GM06990 (cell line): Measurements from ENCODE around the gene DST.

Experiments used
- DNase-seq: peaks from one replicate; pipeline ENCODE4 v3.0.0-alpha.2; 2011; ENCODE audit not compliant: insufficient read length; ENCODE audit errors: extremely low read depth
- H3K27me3 ChIP-seq: replicated peaks from 2 replicates; pipeline ENCODE4 v1.6.0; 2011; ENCODE audit warnings: low read length; ENCODE audit not compliant: control insufficient read depth, insufficient read depth
- H3K36me3 ChIP-seq: 2 replicates; pipeline ENCODE4 v1.5.1; 2011; ENCODE audit warnings: low read length; ENCODE audit not compliant: control insufficient read depth, insufficient read depth
- H3K4me3 ChIP-seq: replicated peaks from 2 replicates; pipeline ENCODE4 v1.5.1; 2011; ENCODE audit warnings: low read depth, mild to moderate bottlenecking, control low read depth, low read length
- TF ChIP-seq, protein P1 (sequence below): IDR thresholded peaks from 2 replicates; pipeline ENCODE4 v1.5.1; 2011; ENCODE audit warnings: low read length, control low read depth, mild to moderate bottlenecking, inconsistent platforms; ENCODE audit not compliant: insufficient read depth, poor library complexity, severe bottlenecking

DST gene

DNA sequence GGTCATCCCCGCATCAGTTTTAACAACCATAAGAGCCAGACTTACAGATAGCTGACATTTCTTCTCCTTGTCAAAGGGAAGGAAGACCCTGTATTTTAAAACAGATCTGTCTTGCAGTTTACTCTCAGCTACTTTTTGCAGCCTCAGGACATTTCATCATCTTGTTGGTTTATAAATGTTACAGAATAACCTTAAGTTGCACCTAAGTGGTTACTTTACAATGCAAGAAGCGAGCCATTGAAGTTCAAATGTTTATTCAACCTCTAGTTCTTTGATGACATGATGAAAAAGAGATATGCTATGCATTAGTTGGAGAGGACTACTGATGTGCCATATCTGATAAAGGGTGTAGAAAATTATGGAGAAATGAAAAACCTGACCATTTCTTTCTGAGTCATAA is 207.4 kb downstream of the DST start:
- no peak for DNase-seq
- Histone ChIP-seq H3K27me3 (no peaks in the 10 kb centered on the region), H3K4me3 (no peak overlapping the region), H3K36me3 (no peaks in the 10 kb centered on the region)
- TF ChIP-seq, protein P1, sequence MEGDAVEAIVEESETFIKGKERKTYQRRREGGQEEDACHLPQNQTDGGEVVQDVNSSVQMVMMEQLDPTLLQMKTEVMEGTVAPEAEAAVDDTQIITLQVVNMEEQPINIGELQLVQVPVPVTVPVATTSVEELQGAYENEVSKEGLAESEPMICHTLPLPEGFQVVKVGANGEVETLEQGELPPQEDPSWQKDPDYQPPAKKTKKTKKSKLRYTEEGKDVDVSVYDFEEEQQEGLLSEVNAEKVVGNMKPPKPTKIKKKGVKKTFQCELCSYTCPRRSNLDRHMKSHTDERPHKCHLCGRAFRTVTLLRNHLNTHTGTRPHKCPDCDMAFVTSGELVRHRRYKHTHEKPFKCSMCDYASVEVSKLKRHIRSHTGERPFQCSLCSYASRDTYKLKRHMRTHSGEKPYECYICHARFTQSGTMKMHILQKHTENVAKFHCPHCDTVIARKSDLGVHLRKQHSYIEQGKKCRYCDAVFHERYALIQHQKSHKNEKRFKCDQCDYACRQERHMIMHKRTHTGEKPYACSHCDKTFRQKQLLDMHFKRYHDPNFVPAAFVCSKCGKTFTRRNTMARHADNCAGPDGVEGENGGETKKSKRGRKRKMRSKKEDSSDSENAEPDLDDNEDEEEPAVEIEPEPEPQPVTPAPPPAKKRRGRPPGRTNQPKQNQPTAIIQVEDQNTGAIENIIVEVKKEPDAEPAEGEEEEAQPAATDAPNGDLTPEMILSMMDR: no peak

DNA sequence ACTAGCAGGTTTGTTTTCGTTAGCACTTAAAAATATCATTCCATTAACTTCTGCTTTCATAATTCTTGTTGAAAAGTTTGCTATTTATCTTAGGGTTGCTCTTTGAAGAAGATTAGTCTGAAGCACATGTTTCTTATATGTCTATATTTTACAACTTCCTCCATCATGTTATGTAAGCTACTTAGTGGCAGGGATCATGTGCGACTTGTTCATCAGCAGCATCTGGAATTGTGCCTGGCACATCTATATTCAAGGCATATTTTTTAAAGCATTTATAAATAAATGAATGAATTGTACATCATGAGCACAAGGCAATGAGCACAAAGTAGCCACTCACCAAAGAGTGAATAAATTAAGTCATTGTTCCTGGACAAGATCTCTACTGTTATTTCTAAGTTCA is 208.1 kb downstream of the DST start:
- DNase-seq: no peak
- Histone ChIP-seq H3K4me3 (no peak overlapping the region), H3K27me3 (no peaks in the 10 kb centered on the region), H3K36me3 (no peaks in the 10 kb centered on the region)
- TF ChIP-seq, protein P1: no peak

DNA sequence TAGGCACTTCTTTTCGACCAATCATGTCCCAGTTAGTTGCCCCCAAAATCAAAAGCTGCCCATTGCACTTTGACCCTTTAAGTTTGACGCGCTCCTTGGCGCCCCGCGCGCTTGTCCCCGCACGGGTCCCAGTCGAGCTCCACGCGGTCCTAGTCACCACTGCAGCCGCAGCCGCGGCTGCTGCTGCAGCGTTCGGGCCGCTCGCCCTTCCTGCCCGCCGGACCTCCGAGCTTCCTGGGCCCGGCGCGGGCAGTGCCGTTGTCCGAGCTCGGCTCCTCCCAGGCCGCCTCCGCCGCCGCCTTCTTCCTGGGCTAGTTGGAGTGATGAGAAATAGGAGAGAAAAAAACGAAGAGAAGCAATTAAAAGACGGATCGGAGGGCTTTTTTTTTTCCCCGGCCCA is 209.6 kb downstream of the DST start:
- Histone ChIP-seq H3K4me3 (no peak overlapping the region), H3K36me3 (no peaks in the 10 kb centered on the region), H3K27me3 (no peaks in the 10 kb centered on the region)
- no peak for DNase-seq
- TF ChIP-seq, protein P1: no peak

DNA sequence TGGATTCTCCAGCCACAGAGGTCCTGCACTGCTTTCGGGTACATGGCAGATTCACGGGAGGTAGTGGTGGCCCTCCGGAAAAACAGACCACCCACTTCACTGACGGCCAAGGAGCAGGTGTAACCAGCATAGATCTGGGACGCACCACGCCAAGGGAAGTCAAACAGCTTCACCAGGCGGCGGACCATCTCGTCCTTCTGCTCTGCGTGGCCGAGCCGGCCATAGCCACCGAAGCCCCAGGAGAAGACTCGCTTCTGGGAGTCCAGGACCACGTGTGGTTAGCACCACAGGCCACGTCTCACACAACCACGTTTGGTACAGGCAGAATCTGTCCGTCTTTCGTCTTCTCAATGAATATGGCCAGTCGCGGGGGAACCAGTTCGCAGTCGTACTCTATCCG is 210.5 kb downstream of the DST start:
- DNase-seq: no peak
- H3K4me3 ChIP-seq: no peak overlapping the region
- H3K27me3 ChIP-seq: no peaks in the 10 kb centered on the region
- TF ChIP-seq, protein P1: no peak
- no peaks in the 10 kb centered on the region for H3K36me3 ChIP-seq

DNA sequence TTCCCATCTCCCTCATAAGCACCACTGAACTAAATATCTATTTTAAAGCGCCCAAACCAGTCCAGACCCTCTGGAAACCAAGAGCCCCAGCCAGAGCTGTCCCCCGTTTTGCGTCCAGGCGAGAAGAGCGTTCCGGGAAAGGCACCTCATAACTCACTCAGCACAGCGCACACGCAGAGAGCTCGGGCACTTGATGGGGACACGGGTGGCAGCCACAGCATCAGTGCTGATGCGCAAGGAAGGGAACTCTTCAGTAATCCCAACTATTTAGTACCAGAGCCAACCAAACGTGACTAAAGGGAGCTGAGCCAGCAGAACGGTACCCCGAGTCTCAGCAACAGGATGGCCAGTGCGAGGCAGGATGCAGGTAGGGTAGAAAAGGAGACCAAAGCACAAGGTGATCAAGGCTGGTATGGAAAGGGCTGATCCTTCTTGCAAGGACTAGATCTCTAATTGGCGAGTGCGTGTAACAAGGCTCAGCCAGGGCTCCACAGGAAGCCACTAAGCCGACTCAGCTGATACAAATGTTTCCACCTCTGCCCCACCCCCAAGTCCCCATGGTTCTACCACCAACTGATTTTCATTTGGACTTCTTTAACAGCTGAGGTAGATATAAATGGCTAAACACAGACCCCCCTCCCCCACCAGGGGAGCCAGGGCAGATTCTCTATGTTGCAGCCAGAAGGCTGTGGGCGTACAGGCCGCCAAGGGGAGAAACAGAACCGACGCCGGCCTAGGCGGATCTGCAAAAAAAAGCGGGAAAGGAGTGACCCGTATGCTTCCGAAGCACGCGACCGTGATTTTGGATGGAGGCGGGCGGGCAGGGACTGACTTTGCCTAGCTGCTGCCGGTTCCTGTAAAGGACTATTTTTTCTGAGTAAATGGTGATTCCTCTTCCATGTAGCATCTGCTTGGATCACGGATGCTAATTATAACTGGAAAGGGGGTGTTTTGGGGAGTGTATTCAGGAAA is 211.8 kb downstream of the DST start:
- Histone ChIP-seq H3K27me3 (no peaks in the 10 kb centered on the region), H3K36me3 (no peaks in the 10 kb centered on the region), H3K4me3 (no peak overlapping the region)
- no peak for DNase-seq
- TF ChIP-seq, protein P1: no peak
